ENCODE measurements around the gene DUSP10.

DNA sequence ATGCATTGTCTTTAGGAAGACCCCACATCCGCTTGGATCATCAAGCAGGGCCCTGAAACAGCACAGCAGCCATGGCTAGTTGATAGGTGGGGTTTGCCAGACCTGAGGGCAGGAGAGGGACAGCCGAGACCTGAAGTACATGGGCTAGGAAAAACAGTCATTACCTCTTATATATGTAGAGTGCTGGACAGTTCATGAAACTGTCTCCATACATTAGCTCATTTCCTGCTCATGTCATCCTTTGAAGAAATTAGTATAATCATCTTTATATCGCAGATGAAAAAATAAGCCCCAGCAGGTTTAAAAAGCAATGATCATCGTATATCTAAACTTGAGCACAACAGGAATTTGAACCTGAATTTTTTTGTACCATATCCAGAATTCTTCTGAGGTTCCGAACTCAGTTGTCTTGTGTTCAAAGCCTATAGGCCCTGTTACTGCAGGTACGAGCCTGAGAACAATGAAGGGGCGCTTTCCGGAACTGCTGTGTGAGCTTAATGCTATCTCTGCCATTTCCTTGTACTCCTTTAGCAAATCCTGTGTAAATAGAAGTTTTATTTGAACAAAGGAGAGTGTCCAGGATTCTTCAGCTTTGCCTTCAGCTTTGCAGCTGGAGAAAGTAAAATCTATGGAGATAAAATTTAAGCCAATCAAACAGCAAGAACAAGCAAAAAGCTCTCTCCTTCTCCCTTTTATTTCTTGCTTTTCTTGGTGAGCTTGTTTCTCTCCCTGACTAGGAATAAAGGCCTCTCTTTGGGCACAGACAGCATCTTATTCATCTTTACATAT lies 32.4 kb upstream of the DUSP10 start:
- TF ChIP-seq SP1 (IDR thresholded peaks at IDR 0.05) (no peak), SP1 (CRISPR knock-in tag; IDR thresholded peaks at IDR 0.05) (no peak), NFYB (CRISPR knock-in tag; IDR thresholded peaks at IDR 0.05) (no peak), ZBTB21 (CRISPR knock-in tag; IDR thresholded peaks at IDR 0.05) (no peak), JUN (CRISPR knock-in tag; IDR thresholded peaks at IDR 0.05) (no peak), GABPA (IDR thresholded peaks at IDR 0.05; ENCODE audit: low read depth, low read length) (no peak), GABPA (CRISPR knock-in tag; IDR thresholded peaks at IDR 0.05; ENCODE audit: low read depth) (no peak), KAT8 (CRISPR knock-in tag; IDR thresholded peaks at IDR 0.05) (no peak), HDAC1 (CRISPR knock-in tag; IDR thresholded peaks at IDR 0.05) (no peak), MAFK (conservative IDR thresholded peaks at IDR 0.05 in 1 of 2, IDR thresholded peaks at IDR 0.05 in 1 of 2; ENCODE audit: low read length in 2 of 2) (no peak), PRDM4 (CRISPR knock-in tag; IDR thresholded peaks at IDR 0.05; ENCODE audit: borderline replicate concordance) (no peak)
